Parathyroid adenoma (tissue), 2 donors: ENCODE data around the gene DSG2.

Experiments used
- H2AFZ ChIP-seq: fragments of 300-600 bp; sonication (generic); one replicate; pipeline ENCODE4 v1.7.0; 2017; ENCODE audit warnings: antibody characterized with exemption, mild to moderate bottlenecking
- H3K27ac ChIP-seq: fragments of 300-600 bp; sonication (generic); one replicate; pipeline ENCODE4 v1.7.0; 2017
- H3K27me3 ChIP-seq: fragments of 300-600 bp; sonication (generic); one replicate; pipeline ENCODE4 v1.7.0; 2017; ENCODE audit warnings: low read length; ENCODE audit not compliant: control insufficient read depth, insufficient read depth
- H3K36me3 ChIP-seq: fragments of 300-600 bp; sonication (generic); one replicate; pipeline ENCODE4 v1.7.0; 2017; ENCODE audit warnings: low read length; ENCODE audit not compliant: control insufficient read depth, insufficient read depth
- H3K4me1 ChIP-seq: fragments of 300-600 bp; sonication (generic); one replicate; pipeline ENCODE4 v1.7.0; 2017; ENCODE audit warnings: control low read depth
- H3K4me2 ChIP-seq: fragments of 300-600 bp; sonication (generic); one replicate; pipeline ENCODE4 v1.7.0; 2017; ENCODE audit warnings: low read length
- H3K4me3 ChIP-seq: fragments of 300-600 bp; sonication (generic); one replicate; pipeline ENCODE4 v1.7.0; 2017; ENCODE audit warnings: low read depth, low read length
- H3K79me2 ChIP-seq: fragments of 300-600 bp; sonication (generic); one replicate; pipeline ENCODE4 v1.7.0; 2017; ENCODE audit warnings: control low read depth
- H3K9ac ChIP-seq: fragments of 300-600 bp; sonication (generic); one replicate; pipeline ENCODE4 v1.7.0; 2017; ENCODE audit warnings: mild to moderate bottlenecking
- H3K9me3 ChIP-seq: fragments of 300-600 bp; sonication (generic); one replicate; pipeline ENCODE4 v1.7.0; 2017; ENCODE audit warnings: low read length; ENCODE audit not compliant: control insufficient read depth
- CTCF ChIP-seq: fragments of 300-600 bp; sonication (generic); IDR thresholded peaks from one replicate; pipeline ENCODE4 v1.7.0; 2017; ENCODE audit warnings: antibody characterized with exemption, mild to moderate bottlenecking
- donor health status: primary hyperparathyroidism.

The DSG2 gene

GRCh38 chr18:31548853-31549252 lies 50.9 kb downstream of the DSG2 start:
- H3K9me3 ChIP-seq: no peaks in the 10 kb centered on the region
- H3K4me1 ChIP-seq: no peaks in the 10 kb centered on the region
- no peaks in the 10 kb centered on the region for H3K27me3 ChIP-seq
- H3K4me2 ChIP-seq: no peak overlapping the region
- no peaks in the 10 kb centered on the region for H3K36me3 ChIP-seq
- H3K4me3 ChIP-seq: no peak overlapping the region
- H3K9ac ChIP-seq: no peak overlapping the region
- H3K27ac ChIP-seq: no peak overlapping the region
- TF ChIP-seq CTCF: no peak
- no peaks in the 10 kb centered on the region for H3K79me2 ChIP-seq
- no peak overlapping the region for H2AFZ ChIP-seq

- H2AFZ ChIP-seq: no peak overlapping the region
Measured at GRCh38 chr18:31549416-31549815, 51.4 kb downstream of the DSG2 start.

GRCh38 chr18:31551883-31552282 lies 53.9 kb downstream of the DSG2 start:
- H3K9ac ChIP-seq: no peak overlapping the region
- H3K4me3 ChIP-seq: no peak overlapping the region
- no peaks in the 10 kb centered on the region for H3K9me3 ChIP-seq
- no peaks in the 10 kb centered on the region for H3K36me3 ChIP-seq
- H3K79me2 ChIP-seq: no peaks in the 10 kb centered on the region
- no peak for TF ChIP-seq CTCF
- H3K4me1 ChIP-seq: no peaks in the 10 kb centered on the region
- no peak overlapping the region for H3K27ac ChIP-seq
- no peaks in the 10 kb centered on the region for H3K27me3 ChIP-seq
- H2AFZ ChIP-seq: no peak overlapping the region
- H3K4me2 ChIP-seq: no peak overlapping the region

More at GRCh38 chr18:31549416-31549815, 51.4 kb downstream of the DSG2 start:
- no peaks in the 10 kb centered on the region for H3K79me2 ChIP-seq
- no peaks in the 10 kb centered on the region for H3K9me3 ChIP-seq
- H3K4me3 ChIP-seq: no peak overlapping the region
- H3K4me1 ChIP-seq: no peaks in the 10 kb centered on the region
- no peaks in the 10 kb centered on the region for H3K36me3 ChIP-seq
- H3K27ac ChIP-seq: no peak overlapping the region
- no peaks in the 10 kb centered on the region for H3K27me3 ChIP-seq
- H3K4me2 ChIP-seq: no peak overlapping the region
- TF ChIP-seq CTCF: no peak
- H3K9ac ChIP-seq: no peak overlapping the region

GRCh38 chr18:31553800-31554199 lies 55.8 kb downstream of the DSG2 start:
- Histone ChIP-seq H3K9ac (no peak overlapping the region), H3K4me1 (no peaks in the 10 kb centered on the region), H3K36me3 (no peaks in the 10 kb centered on the region), H3K27ac (no peak overlapping the region), H3K79me2 (no peaks in the 10 kb centered on the region), H3K27me3 (no peaks in the 10 kb centered on the region), H2AFZ (no peak overlapping the region), H3K4me2 (no peak overlapping the region), H3K4me3 (no peak overlapping the region), H3K9me3 (no peaks in the 10 kb centered on the region)
- peak; percentile 11 for TF ChIP-seq CTCF

- H3K79me2 ChIP-seq: no peaks in the 10 kb centered on the region
- no peak overlapping the region for H3K27ac ChIP-seq
Measured at GRCh38 chr18:31554776-31555175, 56.8 kb downstream of the DSG2 start.

More at GRCh38 chr18:31554776-31555175, 56.8 kb downstream of the DSG2 start:
- Histone ChIP-seq H2AFZ (no peak overlapping the region), H3K36me3 (no peaks in the 10 kb centered on the region), H3K4me3 (no peak overlapping the region), H3K27me3 (no peaks in the 10 kb centered on the region), H3K9me3 (no peaks in the 10 kb centered on the region), H3K4me1 (no peaks in the 10 kb centered on the region), H3K9ac (no peak overlapping the region), H3K4me2 (no peak overlapping the region)
- no peak for TF ChIP-seq CTCF
